GM12873 (cell line): Measurements from ENCODE around the gene RAPSN.

Source experiments
- CTCF ChIP-seq: IDR thresholded peaks from 2 replicates; pipeline ENCODE4 v1.5.1; 2012; ENCODE audit warnings: low read depth, mild to moderate bottlenecking, moderate library complexity, low read length, control low read depth; ENCODE audit not compliant: insufficient read depth; ENCODE audit errors: missing control alignments

Gene RAPSN

GRCh38 chr11:47406896-47407745 is 41.8 kb downstream of the RAPSN start:
- no peak for TF ChIP-seq CTCF

- no peak for TF ChIP-seq CTCF
These were observed 45.4 kb downstream of the RAPSN start for GRCh38 chr11:47403571-47403970.

GRCh38 chr11:47403135-47403534 is 45.8 kb downstream of the RAPSN start:
- TF ChIP-seq CTCF: no peak

- no peak for TF ChIP-seq CTCF
These were observed 48.1 kb downstream of the RAPSN start for GRCh38 chr11:47400768-47401279.

- TF ChIP-seq CTCF: no peak
These were observed 48.8 kb downstream of the RAPSN start for GRCh38 chr11:47399860-47400767.

GRCh38 chr11:47398551-47398950 is 50.4 kb downstream of the RAPSN start:
- TF ChIP-seq CTCF: no peak

- TF ChIP-seq CTCF: no peak
These were observed 50.9 kb downstream of the RAPSN start for GRCh38 chr11:47398011-47398410.
